Smooth muscle cell (in vitro differentiated cells): Measurements from ENCODE around the gene UBE2G1. TPM values are rescaled to one million over a fixed set of nuclear protein-coding genes. Genes with fewer than 3 reads are reported as not detected.

Experiments used
- DNase-seq: peaks from one replicate; lab custom pipeline; 2025; ENCODE audit not compliant: unreplicated experiment; lab: John Stamatoyannopoulos, UW
- H2AFZ ChIP-seq: fragments of 200-600 bp; sonication (generic); 2 replicates; pipeline ENCODE4 v1.6.0; 2016; ENCODE audit warnings: antibody characterized with exemption, low read depth, mild to moderate bottlenecking
- H3F3A ChIP-seq: fragments of 200-600 bp; sonication (generic); 2 replicates; pipeline ENCODE4 v1.6.0; 2017; ENCODE audit warnings: antibody characterized with exemption, low read depth
- H3K27ac ChIP-seq: fragments of 200-600 bp; sonication (generic); 2 replicates; pipeline ENCODE4 v1.5.1; 2016; ENCODE audit warnings: low read depth, mild to moderate bottlenecking
- H3K27me3 ChIP-seq: fragments of 200-600 bp; sonication (generic); 2 replicates; pipeline ENCODE4 v1.6.1; 2016; ENCODE audit warnings: low read depth, mild to moderate bottlenecking
- H3K36me3 ChIP-seq: fragments of 200-600 bp; sonication (generic); 2 replicates; pipeline ENCODE4 v1.5.1; 2016; ENCODE audit warnings: low read depth
- H3K4me1 ChIP-seq: fragments of 200-600 bp; sonication (generic); 2 replicates; pipeline ENCODE4 v1.5.1; 2016; ENCODE audit warnings: low read depth
- H3K4me2 ChIP-seq: fragments of 200-600 bp; sonication (generic); 2 replicates; pipeline ENCODE4 v1.6.0; 2016; ENCODE audit warnings: mild to moderate bottlenecking
- H3K4me3 ChIP-seq: fragments of 200-600 bp; sonication (generic); 2 replicates; pipeline ENCODE4 v1.5.1; 2016; ENCODE audit warnings: mild to moderate bottlenecking
- H3K79me2 ChIP-seq: fragments of 200-600 bp; sonication (generic); 2 replicates; pipeline ENCODE4 v1.6.0; 2016; ENCODE audit warnings: low read depth, mild to moderate bottlenecking
- H3K9ac ChIP-seq: fragments of 200-600 bp; sonication (generic); 2 replicates; pipeline ENCODE4 v1.6.0; 2016; ENCODE audit warnings: low read depth
- H3K9me3 ChIP-seq: fragments of 200-600 bp; sonication (generic); replicated peaks from 2 replicates; pipeline ENCODE4 v1.5.1; 2016; ENCODE audit warnings: low read depth
- H4K20me1 ChIP-seq: fragments of 200-600 bp; sonication (generic); 2 replicates; pipeline ENCODE4 v1.6.0; 2016; ENCODE audit warnings: low read depth
- CTCF ChIP-seq: fragments of 200-600 bp; sonication (generic); IDR thresholded peaks from 2 replicates; pipeline ENCODE4 v1.5.1; 2017; ENCODE audit warnings: borderline replicate concordance, mild to moderate bottlenecking, antibody characterized with exemption; ENCODE audit not compliant: insufficient read depth, poor library complexity, severe bottlenecking
- WGBS: methylation state at CpG from one replicate; pipeline ENCODE4 v1.1.7; 2016; ENCODE audit warnings: low lambda C conversion rate; 5-methylcytosine and 5-hydroxymethylcytosine counted together
- polyA plus RNA-seq: library from polyadenylated mRNA; unstranded; fragments of >200 nt; fragmentation: Nextera tagmentation; extraction: Ambion mirVana; gene quantifications from 2 replicates; pipeline ENCODE4 v1.2.1, GENCODE V29; 2016
- small RNA-seq: library from RNA; depleted of rRNA; stranded (forward); fragments of <200 nt; gene quantifications from one replicate; pipeline ENCODE3, GENCODE V24; 2014
- total RNA-seq: library from RNA; depleted of rRNA; stranded (reverse); fragments of >200 nt; gene quantifications from 2 replicates; pipeline ENCODE4 v1.2.3, GENCODE V29; 2014

Gene UBE2G1
- total and polyA plus RNA-seq, 2 experiments from 2014 or later = 39.9 to 63.7 TPM

GRCh38 chr17:4221899-4222659, 144.4 kb downstream of the UBE2G1 start:
- H3F3A ChIP-seq = no peaks in the 10 kb centered on the region
- no peaks in the 10 kb centered on the region for H3K9me3 ChIP-seq
- DNase-seq = no peak
- H3K4me3 ChIP-seq = no peak overlapping the region
- H3K4me1 ChIP-seq = no peaks in the 10 kb centered on the region
- no peaks in the 10 kb centered on the region for H3K36me3 ChIP-seq
- H3K27ac ChIP-seq = no peak overlapping the region
- H4K20me1 ChIP-seq = no peaks in the 10 kb centered on the region
- TF ChIP-seq CTCF = no peak
- no peaks in the 10 kb centered on the region for H3K27me3 ChIP-seq
- H3K79me2 ChIP-seq = peaks cover 24% of the 10 kb centered on the region
- H3K9ac ChIP-seq = no peak overlapping the region
- no peak overlapping the region for H2AFZ ChIP-seq
- WGBS = 98% methylated on average over 32 of the region's 47 CpGs
- H3K4me2 ChIP-seq = no peak overlapping the region

GRCh38 chr17:4221163-4221562, 145.3 kb downstream of the UBE2G1 start:
- Histone ChIP-seq H3K27ac (peak overlapping the region; percentile 76), H3K9me3 (no peaks in the 10 kb centered on the region), H3F3A (peaks cover 5% of the 10 kb centered on the region), H4K20me1 (no peaks in the 10 kb centered on the region), H3K4me1 (no peaks in the 10 kb centered on the region), H3K27me3 (no peaks in the 10 kb centered on the region), H3K4me2 (peak overlapping the region; percentile 65), H3K36me3 (no peaks in the 10 kb centered on the region), H2AFZ (no peak overlapping the region), H3K4me3 (no peak overlapping the region), H3K79me2 (peaks cover 15% of the 10 kb centered on the region), H3K9ac (no peak overlapping the region)
- no peak for TF ChIP-seq CTCF
- WGBS = 85% methylated on average over 4 of the region's 4 CpGs
- no peak for DNase-seq

GRCh38 chr17:4220655-4221054, 145.8 kb downstream of the UBE2G1 start:
- 15% methylated on average over 7 of the region's 7 CpGs for WGBS
- Histone ChIP-seq H3K79me2 (peaks cover 11% of the 10 kb centered on the region), H3K9ac (no peak overlapping the region), H3K4me1 (no peaks in the 10 kb centered on the region), H2AFZ (no peak overlapping the region), H3K9me3 (no peaks in the 10 kb centered on the region), H3K27ac (peak overlapping the region; percentile 76), H3K36me3 (no peaks in the 10 kb centered on the region), H3K4me2 (peak overlapping the region; percentile 65), H3F3A (peaks cover 5% of the 10 kb centered on the region), H3K4me3 (no peak overlapping the region), H4K20me1 (no peaks in the 10 kb centered on the region), H3K27me3 (no peaks in the 10 kb centered on the region)
- no peak for TF ChIP-seq CTCF
- no peak for DNase-seq

Small RNA genes within 50 kb of the gene (small RNA-seq; reads per million reads assigned to genes)
- gene RN7SL774P = not detected

Other genes starting within 250 kb of the UBE2G1 start
- 15.0 and 20.0 TPM in 2 replicates for gene ZZEF1, start 223.6 kb downstream of the UBE2G1 start, total RNA-seq
- 3.8 and 5.7 TPM in 2 replicates for gene ZZEF1, start 223.6 kb downstream of the UBE2G1 start, polyA plus RNA-seq
- gene CYB5D2, start 223.5 kb downstream of the UBE2G1 start, total RNA-seq = 12.2 and 13.3 TPM in 2 replicates
- 15.2 and 16.7 TPM in 2 replicates for gene CYB5D2, start 223.5 kb downstream of the UBE2G1 start, polyA plus RNA-seq
- 20.4 and 26.3 TPM in 2 replicates for gene ANKFY1, start 102.7 kb downstream of the UBE2G1 start, total RNA-seq
- 11.5 and 14.9 TPM in 2 replicates for gene ANKFY1, start 102.7 kb downstream of the UBE2G1 start, polyA plus RNA-seq
- gene SPNS3, start 67.3 kb upstream of the UBE2G1 start, total RNA-seq = 0.09 TPM in 1 of 2 replicates, not detected in the other
- gene SPNS3, start 67.3 kb upstream of the UBE2G1 start, polyA plus RNA-seq = 1.1 TPM in 1 of 2 replicates, not detected in the other
- gene SPNS2, start 132.2 kb upstream of the UBE2G1 start, total RNA-seq = 15.9 and 16.5 TPM in 2 replicates
- 5.1 and 44.1 TPM in 2 replicates for gene SPNS2, start 132.2 kb upstream of the UBE2G1 start, polyA plus RNA-seq
- gene MYBBP1A, start 188.7 kb upstream of the UBE2G1 start, total RNA-seq = 14.3 and 18.1 TPM in 2 replicates
- 28.1 and 33.5 TPM in 2 replicates for gene MYBBP1A, start 188.7 kb upstream of the UBE2G1 start, polyA plus RNA-seq
- 0.27 and 0.76 TPM in 2 replicates for gene GGT6, start 193.9 kb upstream of the UBE2G1 start, total RNA-seq
- not detected in 2 replicates for gene GGT6, start 193.9 kb upstream of the UBE2G1 start, polyA plus RNA-seq
- 5.0 and 5.1 TPM in 2 replicates for gene SMTNL2, start 217.9 kb upstream of the UBE2G1 start, total RNA-seq
- gene SMTNL2, start 217.9 kb upstream of the UBE2G1 start, polyA plus RNA-seq = 8.3 and 14.8 TPM in 2 replicates